HG03469 (cell line): ENCODE measurements around the gene GLIS1.

Experiments used
- ATAC-seq: cut with Tn5 transposase; IDR thresholded peaks from one replicate; pipeline ENCODE4 v1.9.1; 2021; ENCODE audit warnings: mild to moderate bottlenecking, moderate library complexity, moderate number of reproducible peaks; ENCODE audit not compliant: unreplicated experiment

GLIS1 gene

GRCh38 chr1:53681351-53681976, 57.5 kb downstream of the GLIS1 start:
- no peak for ATAC-seq

GRCh38 chr1:53680868-53681267, 58.1 kb downstream of the GLIS1 start:
- no peak for ATAC-seq

- no peak for ATAC-seq
Measured at GRCh38 chr1:53678938-53679825, 59.8 kb downstream of the GLIS1 start.

GRCh38 chr1:53678507-53678906, 60.5 kb downstream of the GLIS1 start:
- no peak for ATAC-seq

GRCh38 chr1:53678046-53678445, 60.9 kb downstream of the GLIS1 start:
- no peak for ATAC-seq

- ATAC-seq, result no peak
Measured at GRCh38 chr1:53677486-53677885, 61.5 kb downstream of the GLIS1 start.

GRCh38 chr1:53672785-53673184, 66.2 kb downstream of the GLIS1 start:
- ATAC-seq, result no peak

- ATAC-seq, result no peak
Measured at GRCh38 chr1:53672243-53672642, 66.7 kb downstream of the GLIS1 start.

GRCh38 chr1:53669621-53670191, 69.3 kb downstream of the GLIS1 start:
- ATAC-seq, result no peak

- ATAC-seq, result no peak
Measured at GRCh38 chr1:53666566-53666965, 72.4 kb downstream of the GLIS1 start.

GRCh38 chr1:53665996-53666395, 73.0 kb downstream of the GLIS1 start:
- no peak for ATAC-seq

- ATAC-seq, result no peak
Measured at GRCh38 chr1:53663529-53664300, 75.2 kb downstream of the GLIS1 start.

- no peak for ATAC-seq
Measured at GRCh38 chr1:53662951-53663350, 76.0 kb downstream of the GLIS1 start.

GRCh38 chr1:53662169-53662568, 76.8 kb downstream of the GLIS1 start:
- no peak for ATAC-seq

- ATAC-seq, result no peak
Measured at GRCh38 chr1:53661496-53661895, 77.5 kb downstream of the GLIS1 start.

GRCh38 chr1:53660666-53661065, 78.3 kb downstream of the GLIS1 start:
- no peak for ATAC-seq

- no peak for ATAC-seq
Measured at GRCh38 chr1:53659436-53659835, 79.5 kb downstream of the GLIS1 start.

GRCh38 chr1:53658489-53659230, 80.3 kb downstream of the GLIS1 start:
- no peak for ATAC-seq

GRCh38 chr1:53657891-53658396, 81.0 kb downstream of the GLIS1 start:
- ATAC-seq, result no peak

- no peak for ATAC-seq
Measured at GRCh38 chr1:53657531-53657805, 81.5 kb downstream of the GLIS1 start.
